Measurements from ENCODE around the gene SAMD1.

- TF ChIP-seq POLR2A (IDR thresholded peaks at IDR 0.05; ENCODE audit: low read depth, low read length) (no peak), SPI1 (IDR thresholded peaks at IDR 0.05; ENCODE audit: low read depth, low read length) (no peak)
These were observed 42.0 kb downstream of the SAMD1 start for GRCh38 chr19:14048443-14049153.

All from GM12891 (cell line).